HG03378 (cell line): ENCODE data around the gene EXOC1.
A peak's percentile ranks its signal among the peaks of the same experiment; 100 is the strongest.
"Not testable (repeated sequence)": the region's sequence is repeated elsewhere in the genome, so short reads cannot be mapped to it uniquely, and the experiment has no call there.

Source experiments
- ATAC-seq: cut with Tn5 transposase; IDR thresholded peaks from one replicate; pipeline ENCODE4 v1.9.1; 2021; ENCODE audit warnings: mild to moderate bottlenecking, moderate library complexity; ENCODE audit not compliant: unreplicated experiment

Gene EXOC1

GRCh38 chr4:55906323-55906722 is 52.9 kb downstream of the EXOC1 start:
- ATAC-seq, result no peak

GRCh38 chr4:55906989-55907388 is 53.5 kb downstream of the EXOC1 start:
- ATAC-seq, result no peak

- no peak for ATAC-seq
Observed at GRCh38 chr4:55907469-55907868, 54.0 kb downstream of the EXOC1 start.

GRCh38 chr4:55910140-55910539 is 56.7 kb downstream of the EXOC1 start:
- ATAC-seq, result no peak

DNA sequence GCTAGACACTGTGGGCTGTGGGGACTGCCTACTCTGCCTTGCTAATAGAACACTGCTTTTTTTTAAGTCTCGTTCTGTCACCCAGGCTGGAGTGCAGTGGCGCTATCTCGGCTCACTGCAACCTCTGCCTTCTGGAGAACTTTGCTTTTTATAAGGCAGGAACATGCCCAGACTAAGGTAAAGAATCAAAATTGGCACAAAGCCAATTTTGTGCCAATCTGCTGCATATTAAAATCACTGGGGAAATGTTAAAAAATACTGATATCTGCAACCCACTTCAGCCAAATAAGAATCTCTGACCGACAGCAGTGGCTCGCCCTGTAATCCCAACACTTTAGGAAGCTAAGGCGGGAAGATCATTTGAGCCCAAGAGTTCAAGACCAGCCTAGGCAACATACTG is 58.8 kb downstream of the EXOC1 start:
- ATAC-seq, result no peak

- no peak for ATAC-seq
Observed at GRCh38 chr4:55920571-55920970, 67.1 kb downstream of the EXOC1 start.

- ATAC-seq, result no peak
Observed at GRCh38 chr4:55921093-55921492, 67.6 kb downstream of the EXOC1 start.

DNA sequence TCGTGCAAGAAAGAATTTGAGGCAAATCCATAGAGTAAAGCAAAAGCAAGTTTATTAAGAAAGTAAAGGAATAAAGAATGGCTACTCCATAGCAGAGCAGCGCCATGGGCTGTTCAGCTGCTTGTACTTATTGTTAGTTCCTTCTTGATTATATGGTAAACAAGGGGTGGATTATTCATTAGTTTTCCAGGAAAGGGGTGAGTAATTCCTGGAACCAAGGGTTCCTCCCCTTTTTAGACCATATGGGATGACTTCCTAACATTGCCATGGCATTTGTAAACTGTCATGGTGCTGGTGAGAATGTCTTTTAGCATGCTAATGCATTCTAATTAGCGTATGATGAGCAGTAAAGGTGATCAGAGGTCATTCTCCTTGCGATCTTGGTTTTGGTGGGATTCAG is 71.8 kb downstream of the EXOC1 start:
- no peak for ATAC-seq

- ATAC-seq, result no peak
Observed at GRCh38 chr4:55926610-55927009, 73.2 kb downstream of the EXOC1 start.

DNA sequence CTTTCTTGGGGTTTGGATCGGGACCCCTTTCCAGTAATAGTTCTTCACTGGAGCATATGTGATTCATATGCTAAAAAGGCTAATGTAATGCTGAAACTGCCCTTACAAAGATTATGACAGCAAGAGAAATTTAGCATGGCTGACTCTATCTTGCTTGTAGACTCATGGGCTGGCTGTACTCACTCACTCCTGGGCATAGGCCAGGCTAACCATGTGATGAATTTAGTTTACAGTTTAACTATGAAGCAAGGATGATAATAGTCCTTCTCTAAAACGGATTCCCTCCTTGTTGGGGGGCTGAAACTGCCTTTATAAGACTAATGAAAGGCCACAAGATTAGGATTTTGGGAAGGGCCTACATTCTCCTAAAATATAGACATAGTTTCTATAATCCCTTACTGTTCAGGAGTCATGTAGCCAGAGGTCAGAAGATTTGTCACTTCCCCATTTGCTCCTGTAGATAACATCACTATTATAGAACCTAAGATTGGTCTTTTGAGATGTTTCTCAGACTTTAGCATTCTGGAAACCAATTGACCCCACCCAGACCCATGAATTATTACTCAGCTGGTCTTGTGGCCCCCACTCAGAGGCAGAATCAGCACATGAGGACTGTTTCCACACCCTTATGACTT is 74.5 kb downstream of the EXOC1 start:
- ATAC-seq, result no peak

DNA sequence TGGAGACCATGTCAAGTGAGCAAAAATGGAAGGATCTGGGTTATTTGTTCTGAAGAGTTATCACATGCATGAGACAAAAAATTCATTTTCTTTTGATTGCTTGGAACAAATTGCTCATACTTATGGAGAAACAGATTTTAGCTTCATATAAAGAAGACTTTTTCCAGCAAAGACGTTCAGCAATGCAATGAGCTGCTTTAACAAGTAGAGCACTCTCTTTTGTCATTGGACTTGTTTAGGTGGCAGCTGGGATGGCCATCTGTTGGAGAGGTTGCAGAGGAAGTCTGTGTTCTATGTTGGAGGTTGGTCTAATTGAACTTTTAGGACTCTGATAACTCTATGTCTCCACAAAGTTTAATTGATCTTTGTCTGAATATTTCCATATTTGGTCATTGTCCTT is 75.4 kb downstream of the EXOC1 start:
- no peak for ATAC-seq

DNA sequence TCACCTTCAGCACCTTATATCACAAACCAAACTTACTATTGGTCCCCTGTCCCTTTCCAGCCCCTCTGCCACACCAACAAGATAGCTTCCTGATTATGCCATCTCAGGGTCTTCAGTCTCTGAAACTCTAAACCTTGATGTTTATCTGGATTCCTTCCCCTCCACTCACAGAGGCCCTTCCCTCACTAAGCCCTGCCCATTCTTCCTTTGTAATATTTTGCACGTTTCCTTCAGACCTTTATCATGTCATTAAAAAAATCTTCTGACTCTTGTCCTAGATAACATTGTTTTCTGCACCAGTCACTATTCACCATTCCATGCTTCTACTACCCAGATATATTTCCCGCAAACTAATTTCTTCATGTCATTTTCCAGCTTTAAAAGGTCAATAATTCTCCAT is 77.6 kb downstream of the EXOC1 start:
- ATAC-seq, result no peak

DNA sequence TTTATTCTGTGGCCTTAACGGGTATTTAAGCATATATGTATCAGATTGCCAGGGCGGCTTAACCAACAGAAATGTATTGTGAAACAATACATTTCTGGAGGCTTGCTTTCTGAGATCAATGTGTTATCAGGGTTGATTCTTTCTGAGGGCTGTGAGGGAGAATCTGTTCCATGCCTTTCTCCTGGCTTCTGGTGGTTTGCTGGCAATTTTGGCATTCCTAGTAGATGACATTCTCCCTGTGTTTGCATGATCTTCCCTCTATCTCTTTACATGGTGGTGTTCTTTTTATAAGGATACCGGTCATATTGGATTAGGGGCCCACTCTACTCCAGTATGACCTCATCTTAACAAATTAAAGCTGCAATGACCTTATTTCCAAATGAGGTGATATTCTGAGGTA is 78.4 kb downstream of the EXOC1 start:
- no peak for ATAC-seq

- no peak for ATAC-seq
Observed at GRCh38 chr4:55932511-55932910, 79.1 kb downstream of the EXOC1 start.

DNA sequence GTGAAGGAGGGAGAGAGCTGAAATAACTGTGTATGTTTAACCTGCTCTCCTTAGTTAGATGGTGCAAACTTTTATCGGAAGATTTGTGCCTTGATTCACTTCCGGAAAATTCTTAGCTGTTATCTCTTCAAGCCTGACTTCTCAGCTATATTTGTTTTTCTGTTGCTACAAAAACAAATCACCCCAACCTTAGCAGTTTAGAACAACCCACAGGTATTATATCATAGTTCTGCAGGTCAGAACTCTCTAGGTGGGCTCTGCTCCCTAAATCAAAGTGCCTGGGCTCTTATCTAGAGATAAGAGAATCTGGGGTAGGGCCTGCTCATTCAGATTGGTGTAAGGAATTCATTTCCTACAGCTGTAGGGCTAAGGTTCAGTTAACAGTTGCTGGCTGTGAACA is 80.2 kb downstream of the EXOC1 start:
- no peak for ATAC-seq

DNA sequence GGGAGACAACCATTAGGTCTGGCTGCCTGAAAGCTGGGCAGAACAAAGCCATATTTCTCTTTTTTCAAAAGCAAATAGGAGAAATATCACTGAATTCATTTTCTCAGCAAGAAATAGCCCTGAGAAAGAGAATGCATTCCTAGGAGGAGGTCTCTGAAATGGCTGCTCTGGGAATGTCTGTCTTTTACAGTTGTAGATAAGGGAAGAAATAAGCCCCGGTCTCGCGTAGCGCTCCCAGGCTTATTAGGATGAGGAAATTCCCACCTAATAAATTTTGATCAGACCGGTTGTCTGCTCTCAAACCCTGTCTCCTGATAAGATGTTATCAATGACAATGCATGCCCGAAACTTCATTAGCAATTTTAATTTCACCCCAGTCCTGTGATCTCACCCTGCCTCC is 82.5 kb downstream of the EXOC1 start:
- ATAC-seq, result not testable (repeated sequence)

DNA sequence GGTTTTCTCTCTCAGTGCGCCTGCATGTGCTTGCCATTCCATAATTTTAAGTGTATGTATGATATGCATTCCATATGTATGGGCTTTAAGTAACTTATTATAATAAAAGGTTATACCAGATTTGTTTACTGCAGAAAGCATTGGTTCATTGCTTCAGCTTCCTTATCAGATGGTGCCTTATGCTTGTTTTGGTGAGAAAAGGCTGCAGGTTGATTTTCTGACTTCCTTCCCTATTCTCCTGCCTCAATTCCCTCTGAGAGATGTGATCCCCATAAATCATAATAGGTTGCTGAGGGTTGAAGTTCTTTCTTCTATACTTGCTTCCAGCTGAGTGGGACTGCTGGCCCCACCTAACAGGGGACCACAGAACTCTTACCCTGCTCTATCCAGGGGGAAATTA is 85.0 kb downstream of the EXOC1 start:
- no peak for ATAC-seq

DNA sequence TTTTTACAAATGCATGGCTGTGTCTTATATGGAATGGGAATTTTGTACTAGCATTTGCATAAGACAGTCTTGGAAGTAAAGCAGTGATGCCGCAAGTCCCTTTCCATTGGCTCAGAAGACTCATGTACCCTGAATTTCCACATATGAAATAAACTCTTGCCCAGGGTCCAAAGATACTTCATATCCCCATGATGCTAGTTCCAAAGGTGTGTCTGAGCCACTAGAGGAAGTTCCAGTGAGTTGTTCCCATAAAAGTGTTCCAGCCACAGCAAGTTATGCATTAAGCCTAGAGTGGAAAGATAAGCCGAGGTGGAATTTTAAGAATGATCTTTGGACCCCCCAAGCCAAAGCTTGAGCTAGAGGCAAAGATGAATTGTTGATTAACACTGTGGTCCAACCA is 86.0 kb downstream of the EXOC1 start:
- ATAC-seq, result no peak

- ATAC-seq, result no peak
Observed at GRCh38 chr4:55941881-55942396, 88.5 kb downstream of the EXOC1 start.

- peak; percentile 39 for ATAC-seq
Observed at GRCh38 chr4:55947254-55947882, 93.9 kb downstream of the EXOC1 start.

- ATAC-seq, result peak; percentile 31
Observed at GRCh38 chr4:55947912-55948725, 94.7 kb downstream of the EXOC1 start.
